ENCODE results near the gene PACS2. TPM values are rescaled to one million over a fixed set of nuclear protein-coding genes. Genes with fewer than 3 reads are reported as not detected.

PACS2 gene
- total and polyA plus RNA-seq, 2 of the 8 experiments (the other 6 are each of a cell fraction or from before 2014, with no cell fraction given): 38.0 to 62.8 TPM

- H4K20me1 ChIP-seq (replicated peaks in 1 of 2; ENCODE audit: control insufficient read depth in 1 of 2, insufficient read depth in 2 of 2, low read length in 2 of 2): no peaks in the 10 kb centered on the region
- H3K27ac ChIP-seq (ENCODE audit: low read depth, low read length): no peak overlapping the region
- no peak overlapping the region for H3K14ac ChIP-seq (ENCODE audit: insufficient read length)
- H3K79me1 ChIP-seq (ENCODE audit: low read depth, low read length): no peaks in the 10 kb centered on the region
- CTCF ChIA-PET (ENCODE audit: partially characterized antibody): no interaction called here
- no peak overlapping the region for H3K23ac ChIP-seq (ENCODE audit: insufficient read length)
- WGBS, 2 experiments (ENCODE audit: extremely low coverage in 1 of 2, insufficient coverage in 1 of 2, insufficient read length in 1 of 2, insufficient replicate concordance in 2 of 2, low coverage in 1 of 2, low lambda C conversion rate in 2 of 2, missing lambda C conversion rate in 1 of 2): 94% methylated on average over 9 of the region's 9 CpGs; no CpG with 5 or more reads in 1 of the 2 experiments
- no peak overlapping the region for H2BK12ac ChIP-seq (ENCODE audit: low read depth, low read length)
- no peak overlapping the region for H2BK20ac ChIP-seq (ENCODE audit: low read length)
- H3K4ac ChIP-seq (replicated peaks; ENCODE audit: insufficient read length, low read depth, low read length): no peak overlapping the region
- H2BK15ac ChIP-seq (ENCODE audit: low read length): no peak overlapping the region
- TF ChIP-seq CTCF (IDR thresholded peaks at IDR 0.05; ENCODE audit: control extremely low read depth in 1 of 3, insufficient read depth in 1 of 3, low read depth in 1 of 3, low read length in 3 of 3): no peak
- no peak for TF ChIP-seq PHF8 (conservative IDR thresholded peaks at IDR 0.05; ENCODE audit: low read depth, low read length)
- no peak overlapping the region for H4K8ac ChIP-seq (ENCODE audit: extremely low read depth, insufficient read depth, low read length)
- H3K9ac ChIP-seq (replicated peaks in 1 of 4; ENCODE audit: extremely low read depth in 1 of 4, low read depth in 3 of 4, low read length in 3 of 4): no peak overlapping the region
- no peak for DNase-seq (ENCODE audit: low read depth in 1 of 2, low spot score in 2 of 2)
- H4K5ac ChIP-seq (ENCODE audit: insufficient read length, low read depth, low read length): no peak overlapping the region
- peaks cover 0 to 19% (median 8%) of the 10 kb centered on the region in 4 experiments; a peak in 6 of 7 replicates for H3K27me3 ChIP-seq (replicated peaks in 1 of 4; ENCODE audit: control insufficient read depth in 3 of 4, extremely low read depth in 1 of 4, insufficient read depth in 3 of 4, low read length in 3 of 4)
- no peak overlapping the region for H3K4me2 ChIP-seq (ENCODE audit: insufficient read depth in 1 of 2, low read depth in 2 of 2, low read length in 2 of 2)
- no peak overlapping the region for H2BK120ac ChIP-seq (replicated peaks; ENCODE audit: low read depth, low read length)
- no peak overlapping the region for H2BK5ac ChIP-seq (ENCODE audit: low read depth, low read length)
- H3K23me2 ChIP-seq (ENCODE audit: low read depth, low read length): peaks cover 3% of the 10 kb centered on the region; the same call in 1 of the 2 replicates
- H2AFZ ChIP-seq (ENCODE audit: low read length): no peak overlapping the region
- no peak overlapping the region for H2AK5ac ChIP-seq (ENCODE audit: low read depth, low read length)
- H3K4me1 ChIP-seq (replicated peaks in 1 of 4; ENCODE audit: control insufficient read depth in 3 of 4, insufficient read depth in 4 of 4, low read length in 3 of 4): peaks cover 0 to 9% (median 3%) of the 10 kb centered on the region in 4 experiments; a peak in 4 of 7 replicates
- no peak overlapping the region for H3K4me3 ChIP-seq (ENCODE audit: extremely low read depth in 1 of 4, insufficient read depth in 2 of 4, low read depth in 3 of 4, low read length in 4 of 4)
- no peak for FAIRE-seq
- H3K18ac ChIP-seq (ENCODE audit: extremely low read depth, low read length): no peak overlapping the region
- H3K79me2 ChIP-seq (ENCODE audit: control insufficient read depth in 1 of 2, insufficient read depth in 2 of 2, low read length in 2 of 2): no peaks in the 10 kb centered on the region
- no peak overlapping the region for H3K56ac ChIP-seq (replicated peaks; ENCODE audit: insufficient read length, low read depth, low read length)
- H3K36me3 ChIP-seq (ENCODE audit: control insufficient read depth in 2 of 4, insufficient read depth in 4 of 4, low read length in 3 of 4): peaks cover 0 to 16% (median 2%) of the 10 kb centered on the region in 4 experiments; a peak in 3 of 8 replicates
- H4K91ac ChIP-seq (replicated peaks; ENCODE audit: insufficient read length, low read length): no peak overlapping the region
- POLR2A ChIA-PET (ENCODE audit: partially characterized antibody): no interaction called here
- peaks cover 45 to 68% of the 10 kb centered on the region in 2 experiments for H3K9me3 ChIP-seq (ENCODE audit: insufficient read depth in 2 of 2, low read depth in 1 of 2, low read length in 1 of 2)
These were observed 87.2 kb downstream of the PACS2 start for GRCh38 chr14:105401699-105402098.

All from H1 (cell line).